Measurements from ENCODE around the gene DDX21.

DNA sequence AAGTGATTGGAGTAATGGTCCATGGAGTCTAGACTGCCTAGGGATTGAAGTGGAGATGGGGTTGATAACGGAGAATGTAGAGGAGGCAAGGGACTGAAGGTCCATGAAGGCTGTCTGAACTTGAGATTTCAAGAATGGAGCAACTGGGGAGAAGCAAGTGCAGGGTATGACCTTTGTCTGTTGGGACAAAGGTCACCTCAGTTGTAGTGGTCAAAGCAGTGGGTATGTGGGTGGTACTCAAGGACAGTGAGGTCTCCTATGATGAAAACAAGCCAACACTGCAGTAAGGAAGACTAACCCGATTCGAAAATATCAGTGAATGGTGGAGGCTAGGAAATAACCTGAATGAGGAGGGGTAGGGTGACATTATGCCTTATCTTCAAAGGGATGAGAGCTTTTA is 5.4 kb upstream of the DDX21 start:
- TF ChIP-seq EZH2phosphoT487 (IDR thresholded peaks at IDR 0.05; ENCODE audit: insufficient read depth, low read depth) (no peak), EZH2 (IDR thresholded peaks at IDR 0.05; ENCODE audit: insufficient read depth, poor library complexity, severe bottlenecking) (no peak)
